Parathyroid adenoma (tissue), 2 donors: ENCODE results near the gene CAPN5.

Experiments used
- H2AFZ ChIP-seq: fragments of 300-600 bp; sonication (generic); one replicate; pipeline ENCODE4 v1.7.0; 2017; ENCODE audit warnings: antibody characterized with exemption, mild to moderate bottlenecking
- H3K27ac ChIP-seq: fragments of 300-600 bp; sonication (generic); one replicate; pipeline ENCODE4 v1.7.0; 2017
- H3K27me3 ChIP-seq: fragments of 300-600 bp; sonication (generic); one replicate; pipeline ENCODE4 v1.7.0; 2017; ENCODE audit warnings: low read length; ENCODE audit not compliant: control insufficient read depth, insufficient read depth
- H3K36me3 ChIP-seq: fragments of 300-600 bp; sonication (generic); one replicate; pipeline ENCODE4 v1.7.0; 2017; ENCODE audit warnings: low read length; ENCODE audit not compliant: control insufficient read depth, insufficient read depth
- H3K4me1 ChIP-seq: fragments of 300-600 bp; sonication (generic); one replicate; pipeline ENCODE4 v1.7.0; 2017; ENCODE audit warnings: control low read depth
- H3K4me2 ChIP-seq: fragments of 300-600 bp; sonication (generic); one replicate; pipeline ENCODE4 v1.7.0; 2017; ENCODE audit warnings: low read length
- H3K4me3 ChIP-seq: fragments of 300-600 bp; sonication (generic); one replicate; pipeline ENCODE4 v1.7.0; 2017; ENCODE audit warnings: low read depth, low read length
- H3K79me2 ChIP-seq: fragments of 300-600 bp; sonication (generic); one replicate; pipeline ENCODE4 v1.7.0; 2017; ENCODE audit warnings: control low read depth
- H3K9ac ChIP-seq: fragments of 300-600 bp; sonication (generic); one replicate; pipeline ENCODE4 v1.7.0; 2017; ENCODE audit warnings: mild to moderate bottlenecking
- H3K9me3 ChIP-seq: fragments of 300-600 bp; sonication (generic); one replicate; pipeline ENCODE4 v1.7.0; 2017; ENCODE audit warnings: low read length; ENCODE audit not compliant: control insufficient read depth
- CTCF ChIP-seq: fragments of 300-600 bp; sonication (generic); IDR thresholded peaks from one replicate; pipeline ENCODE4 v1.7.0; 2017; ENCODE audit warnings: antibody characterized with exemption, mild to moderate bottlenecking
- donor health status: primary hyperparathyroidism.

The CAPN5 gene

GRCh38 chr11:77084581-77085191 lies 17.9 kb downstream of the CAPN5 start:
- no peak overlapping the region for H3K4me3 ChIP-seq
- H3K4me1 ChIP-seq: no peaks in the 10 kb centered on the region
- H3K27ac ChIP-seq: no peak overlapping the region
- H3K79me2 ChIP-seq: no peaks in the 10 kb centered on the region
- no peaks in the 10 kb centered on the region for H3K36me3 ChIP-seq
- no peak overlapping the region for H3K9ac ChIP-seq
- H2AFZ ChIP-seq: no peak overlapping the region
- H3K9me3 ChIP-seq: no peaks in the 10 kb centered on the region
- no peak for TF ChIP-seq CTCF
- H3K27me3 ChIP-seq: no peaks in the 10 kb centered on the region
- H3K4me2 ChIP-seq: no peak overlapping the region

- Histone ChIP-seq H3K4me2 (no peak overlapping the region), H3K9ac (no peak overlapping the region), H2AFZ (no peak overlapping the region), H3K9me3 (no peaks in the 10 kb centered on the region), H3K4me3 (no peak overlapping the region), H3K27me3 (no peaks in the 10 kb centered on the region), H3K4me1 (no peaks in the 10 kb centered on the region), H3K27ac (no peak overlapping the region), H3K79me2 (no peaks in the 10 kb centered on the region), H3K36me3 (no peaks in the 10 kb centered on the region)
- TF ChIP-seq CTCF: no peak
These were observed 18.9 kb downstream of the CAPN5 start for GRCh38 chr11:77085652-77086051.

GRCh38 chr11:77086521-77087472 lies 20.0 kb downstream of the CAPN5 start:
- H3K27ac ChIP-seq: no peak overlapping the region
- no peaks in the 10 kb centered on the region for H3K36me3 ChIP-seq
- no peaks in the 10 kb centered on the region for H3K9me3 ChIP-seq
- no peaks in the 10 kb centered on the region for H3K27me3 ChIP-seq
- H3K4me2 ChIP-seq: no peak overlapping the region
- no peak overlapping the region for H3K9ac ChIP-seq
- no peaks in the 10 kb centered on the region for H3K4me1 ChIP-seq
- TF ChIP-seq CTCF: no peak
- H3K4me3 ChIP-seq: no peak overlapping the region
- H3K79me2 ChIP-seq: no peaks in the 10 kb centered on the region
- no peak overlapping the region for H2AFZ ChIP-seq

- Histone ChIP-seq H3K27me3 (no peaks in the 10 kb centered on the region), H2AFZ (no peak overlapping the region), H3K4me1 (no peaks in the 10 kb centered on the region), H3K36me3 (no peaks in the 10 kb centered on the region), H3K27ac (no peak overlapping the region), H3K4me2 (no peak overlapping the region), H3K9ac (no peak overlapping the region), H3K4me3 (no peak overlapping the region), H3K79me2 (no peaks in the 10 kb centered on the region), H3K9me3 (no peaks in the 10 kb centered on the region)
- TF ChIP-seq CTCF: no peak
These were observed 21.0 kb downstream of the CAPN5 start for GRCh38 chr11:77087723-77088225.
